HL-60/S4 treated with retinoic acid at 250 ng/mL for 4 days and 3 days (cell line): ENCODE data around the gene DYNLT4.
"Not testable (repeated sequence)": the region's sequence is repeated elsewhere in the genome, so short reads cannot be mapped to it uniquely, and the experiment has no call there.

Experiments used
- in situ Hi-C: fragments of 300-500 bp; cut with MboI; formaldehyde crosslinking; loops from 2 replicates; pipeline ENCODE4 v1.7.0; 2022; ENCODE audit warnings: low sequenced_read_pairs

Gene DYNLT4

DNA sequence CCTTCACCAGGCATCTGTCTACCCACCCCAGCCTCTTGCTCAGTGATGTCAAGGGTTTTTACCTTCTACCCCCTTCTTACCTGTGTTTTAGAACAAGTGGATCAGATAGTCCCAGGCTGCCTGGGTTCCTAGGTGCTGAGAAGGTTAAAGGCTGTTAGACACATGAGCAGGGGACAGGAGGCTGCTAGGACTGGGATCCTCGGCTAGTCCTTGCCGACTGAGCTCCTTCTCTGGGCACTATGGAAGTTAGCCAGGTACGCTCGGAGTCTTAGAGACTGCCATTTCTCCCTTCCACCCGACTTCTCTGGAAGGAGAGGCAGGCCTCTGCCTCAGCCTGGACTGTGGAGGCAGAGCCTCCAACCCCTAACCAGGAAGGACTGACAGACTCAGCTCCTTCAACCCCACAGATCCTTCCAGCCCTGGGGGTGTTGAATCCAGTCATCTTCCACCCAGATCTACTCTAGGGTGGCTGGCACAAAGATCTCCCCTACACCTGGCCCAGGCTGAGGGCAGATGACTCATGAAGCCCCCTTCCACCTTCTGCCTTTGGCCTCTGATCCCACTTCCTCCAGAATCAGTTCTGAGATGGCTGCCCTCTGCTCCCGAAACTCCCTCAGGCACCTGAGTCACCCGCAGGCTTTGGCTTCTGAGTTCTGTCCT is at the start of gene DYNLT4:
TSS of gene DYNLT4 (minus strand) at position 648 of the 660 bp plus-strand sequence. CDS start 683 bp downstream, outside the sequence.
- in situ Hi-C loops = loop anchor here (25.0 kb wide), 1 partner anchor 205 kb away; the partner anchor contains the start of genes HECTD3 and UROD

DNA sequence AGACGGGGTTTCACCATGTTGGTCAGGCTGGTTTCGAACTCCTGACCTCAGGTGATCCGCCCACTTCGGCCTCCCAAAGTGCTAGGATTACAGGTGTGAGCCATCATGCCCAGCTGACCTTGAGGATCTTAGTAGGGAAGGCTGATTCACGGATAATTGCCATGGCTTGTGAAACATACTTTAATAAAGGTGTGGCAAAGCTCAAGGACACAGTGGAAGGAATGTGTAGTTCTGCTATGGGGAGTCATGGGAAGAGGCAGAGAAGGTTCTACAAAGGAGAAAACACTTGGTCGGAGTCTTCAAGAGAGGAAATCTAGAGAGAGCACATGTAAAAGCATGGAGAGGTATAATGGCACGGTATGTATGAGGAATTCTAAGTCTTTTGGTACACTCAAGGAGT is 48.6 kb upstream of the DYNLT4 start:
- in situ Hi-C loops = no loop called here

DNA sequence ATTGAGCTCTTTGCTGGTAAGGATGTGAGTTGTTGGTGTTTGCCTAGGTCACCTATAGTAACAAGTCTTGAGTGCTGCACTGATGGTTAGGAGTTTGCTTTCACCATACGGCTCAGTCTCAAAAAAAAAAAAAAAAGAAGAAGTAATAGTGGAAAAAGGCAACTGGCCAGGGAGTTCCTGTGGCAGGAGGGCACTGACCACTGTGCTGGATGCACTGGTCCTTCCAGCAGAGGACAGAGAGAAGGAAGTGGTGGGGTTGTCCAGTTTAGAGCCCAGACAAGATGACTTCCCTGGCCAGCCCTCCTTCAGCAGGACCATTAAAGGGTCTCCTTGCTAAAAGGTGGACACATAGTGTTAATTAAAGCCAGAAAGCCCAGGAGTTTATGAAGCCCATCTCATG is 47.8 kb upstream of the DYNLT4 start:
- in situ Hi-C loops = no loop called here

- in situ Hi-C loops = no loop called here
Measured at GRCh38 chr1:44853201-44853600, 46.0 kb upstream of the DYNLT4 start.

DNA sequence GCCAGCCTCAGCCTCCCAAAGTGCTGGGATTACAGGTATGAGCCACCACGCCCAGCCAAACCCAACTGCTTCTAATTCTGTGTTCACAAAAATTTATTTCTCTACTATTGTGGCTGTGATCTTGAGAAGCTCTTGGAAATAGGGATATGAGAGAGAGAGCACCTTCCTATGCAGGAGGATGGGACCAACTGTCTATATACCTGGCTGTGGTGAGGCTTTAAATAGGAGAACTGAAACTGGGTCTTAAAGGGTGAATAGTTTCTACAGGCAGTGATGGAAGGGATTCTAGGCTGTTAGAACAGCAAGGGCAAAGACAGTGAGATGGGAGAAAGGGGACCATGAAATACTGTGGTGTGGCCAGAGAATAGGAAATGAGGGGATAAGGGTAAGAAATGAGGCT is 44.2 kb upstream of the DYNLT4 start:
- in situ Hi-C loops = no loop called here

DNA sequence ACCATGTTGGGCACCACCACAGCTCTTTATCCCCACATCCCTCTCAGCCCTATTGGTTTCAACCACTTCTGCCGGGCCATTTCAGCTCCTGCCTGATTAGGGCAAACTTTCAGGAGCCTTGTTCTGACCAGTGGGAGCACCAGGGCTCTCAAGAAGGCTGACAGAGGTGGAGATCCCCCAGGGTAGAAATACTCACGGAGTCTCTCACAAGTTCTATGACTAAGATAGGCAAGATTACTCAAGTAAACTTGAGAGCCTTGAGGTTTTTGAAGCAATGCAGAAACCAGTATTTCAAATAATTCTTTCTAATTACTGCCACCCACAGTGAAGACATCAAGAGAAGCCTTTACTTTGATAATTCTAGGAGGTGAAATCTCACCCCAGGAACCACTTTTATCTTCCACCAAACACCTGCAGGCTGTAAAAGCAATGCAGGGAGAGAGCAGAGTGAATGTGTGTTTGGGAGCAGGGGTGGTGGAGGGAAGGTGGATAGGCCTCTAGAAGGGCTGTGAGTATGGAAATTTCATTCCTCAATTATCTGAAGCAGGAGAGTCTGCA is 42.5 kb upstream of the DYNLT4 start:
- in situ Hi-C loops = no loop called here

- in situ Hi-C loops = no loop called here
Measured at GRCh38 chr1:44848456-44849181, 41.5 kb upstream of the DYNLT4 start.

DNA sequence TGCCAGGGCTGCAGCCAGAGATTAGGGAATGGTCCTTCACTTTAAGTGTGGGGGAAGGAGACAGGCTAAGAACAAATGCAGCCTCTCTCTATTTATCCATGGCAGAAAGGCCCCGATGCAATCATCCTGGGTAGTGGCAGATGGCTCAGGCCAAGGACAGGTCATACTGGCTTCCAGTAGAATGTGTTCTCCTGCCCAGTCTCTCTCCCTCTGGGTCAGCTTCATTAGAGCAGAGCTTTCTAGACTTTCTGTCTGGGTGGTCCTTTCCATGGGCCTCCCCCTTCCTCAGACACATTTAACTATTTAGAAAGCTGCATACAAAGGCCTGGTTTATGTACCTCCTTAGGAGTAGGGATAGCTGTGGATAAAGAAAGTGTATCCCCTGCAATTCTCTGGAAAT is 40.7 kb upstream of the DYNLT4 start:
- in situ Hi-C loops = no loop called here

- in situ Hi-C loops = no loop called here
Measured at GRCh38 chr1:44846985-44847384, 39.8 kb upstream of the DYNLT4 start.

DNA sequence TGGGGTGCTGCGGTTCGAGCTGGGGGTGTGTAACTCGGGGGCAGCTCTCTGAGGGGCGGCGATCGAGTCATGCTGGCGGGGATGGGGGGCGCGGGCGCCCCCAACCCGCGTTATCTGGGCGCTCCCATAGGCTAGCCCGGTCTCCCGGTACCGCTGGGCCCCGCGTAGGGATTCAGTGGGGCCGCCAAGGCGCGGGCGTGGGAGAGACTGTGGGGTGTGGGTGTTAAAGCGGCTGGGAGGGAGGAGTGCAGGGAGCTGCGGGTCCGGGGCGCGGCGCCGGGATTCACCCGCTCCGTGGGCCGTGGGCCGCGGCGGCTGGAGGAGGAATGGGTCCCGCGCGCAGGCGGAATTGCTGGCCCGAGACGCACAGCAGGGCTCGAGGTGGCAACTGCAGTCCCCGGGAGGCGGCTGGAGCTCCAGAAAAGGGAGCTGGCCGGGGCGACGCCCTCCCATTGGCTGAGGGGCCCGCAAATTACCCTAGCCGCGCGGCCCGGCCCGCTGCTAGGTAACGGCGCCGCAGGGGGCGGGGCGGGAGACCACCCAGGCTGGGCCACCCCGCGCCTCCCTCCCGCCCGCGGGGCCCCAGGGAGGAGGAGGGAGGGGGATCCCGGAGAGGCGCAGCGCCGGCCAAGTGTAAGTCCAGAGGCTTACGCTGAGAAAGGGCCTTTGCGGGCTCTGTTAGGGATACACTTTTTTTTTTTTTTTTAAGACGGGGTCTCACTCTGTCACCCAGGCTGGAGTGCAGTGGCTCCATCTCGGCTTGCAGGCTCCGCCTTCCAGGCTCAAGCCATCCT is 35.9 kb upstream of the DYNLT4 start, which contains the start of gene PTCH2:
TSS of gene PTCH2 (minus strand) at position 392 of the 794 bp plus-strand sequence. CDS start at position 71, 321 bp downstream.
- in situ Hi-C loops = no loop called here

- in situ Hi-C loops = no loop called here
Measured at GRCh38 chr1:44842486-44842861, 35.3 kb upstream of the DYNLT4 start.

- in situ Hi-C loops = no loop called here
Measured at GRCh38 chr1:44839576-44839975, 32.4 kb upstream of the DYNLT4 start.

DNA sequence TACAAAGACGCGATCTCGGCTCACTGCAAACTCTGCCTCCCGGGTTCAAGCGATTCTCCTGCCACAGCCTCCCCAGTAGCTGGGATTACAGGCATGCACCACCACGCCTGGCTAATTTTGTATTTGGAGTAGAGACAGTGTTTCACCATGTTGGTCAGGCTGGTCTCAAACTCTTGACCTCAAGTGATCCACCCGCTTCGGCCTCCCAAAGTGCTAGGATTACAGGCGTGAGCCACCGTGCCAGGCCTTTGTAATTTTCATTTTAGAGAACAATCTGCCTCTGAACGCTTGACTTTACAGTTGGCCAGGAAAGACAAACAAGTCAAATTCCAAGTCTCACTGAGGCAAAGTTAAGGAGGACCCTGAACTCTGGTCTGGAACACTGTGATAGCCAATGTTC is 31.1 kb upstream of the DYNLT4 start:
- in situ Hi-C loops = not testable (repeated sequence)

DNA sequence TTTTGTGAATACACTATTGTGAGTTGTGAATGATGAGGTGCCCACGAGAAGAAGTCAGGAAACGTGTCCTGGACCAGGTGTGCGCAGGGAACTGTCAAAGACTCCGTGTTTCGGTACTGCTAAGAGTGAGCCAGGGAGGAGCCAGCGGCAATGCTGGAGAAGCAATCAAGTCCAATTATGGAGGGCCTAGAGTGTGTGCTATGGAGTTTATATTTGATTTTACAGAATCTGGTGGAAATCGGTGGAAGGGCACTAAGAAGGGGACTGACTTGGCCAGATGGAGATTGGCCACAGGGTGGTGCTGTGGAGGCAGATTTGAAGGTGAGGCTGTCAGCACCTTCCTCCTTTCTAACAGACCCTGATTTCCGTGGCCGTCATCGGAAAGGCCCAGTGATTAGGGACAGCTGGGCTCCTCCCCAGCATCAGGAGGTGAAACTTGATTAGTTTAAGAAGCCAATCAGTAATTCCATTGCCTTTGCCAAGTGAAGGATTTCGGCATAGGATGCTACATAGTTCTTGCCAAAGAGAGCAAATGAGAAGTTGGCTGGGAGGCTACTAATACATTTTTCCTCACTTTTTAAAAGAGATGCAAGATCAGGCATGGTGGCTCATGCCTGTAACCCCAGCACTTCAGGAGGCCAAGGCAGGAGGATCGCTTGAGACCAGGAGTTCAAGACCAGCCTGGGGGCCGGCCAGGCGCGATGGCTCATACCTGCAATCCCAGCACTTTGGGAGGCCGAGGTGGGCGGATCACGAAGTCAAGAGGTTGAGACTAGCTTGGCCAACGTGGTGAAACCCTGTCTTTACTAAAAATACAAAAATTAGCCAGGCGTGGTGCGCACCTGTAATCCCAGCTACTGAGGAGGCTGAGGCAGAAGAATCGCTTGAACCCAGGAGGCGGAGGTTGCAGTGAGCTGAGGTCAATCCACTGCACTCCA is 28.9 kb upstream of the DYNLT4 start:
- in situ Hi-C loops = no loop called here

GRCh38 chr1:44834328-44834727 is 27.2 kb upstream of the DYNLT4 start:
- in situ Hi-C loops = no loop called here

DNA sequence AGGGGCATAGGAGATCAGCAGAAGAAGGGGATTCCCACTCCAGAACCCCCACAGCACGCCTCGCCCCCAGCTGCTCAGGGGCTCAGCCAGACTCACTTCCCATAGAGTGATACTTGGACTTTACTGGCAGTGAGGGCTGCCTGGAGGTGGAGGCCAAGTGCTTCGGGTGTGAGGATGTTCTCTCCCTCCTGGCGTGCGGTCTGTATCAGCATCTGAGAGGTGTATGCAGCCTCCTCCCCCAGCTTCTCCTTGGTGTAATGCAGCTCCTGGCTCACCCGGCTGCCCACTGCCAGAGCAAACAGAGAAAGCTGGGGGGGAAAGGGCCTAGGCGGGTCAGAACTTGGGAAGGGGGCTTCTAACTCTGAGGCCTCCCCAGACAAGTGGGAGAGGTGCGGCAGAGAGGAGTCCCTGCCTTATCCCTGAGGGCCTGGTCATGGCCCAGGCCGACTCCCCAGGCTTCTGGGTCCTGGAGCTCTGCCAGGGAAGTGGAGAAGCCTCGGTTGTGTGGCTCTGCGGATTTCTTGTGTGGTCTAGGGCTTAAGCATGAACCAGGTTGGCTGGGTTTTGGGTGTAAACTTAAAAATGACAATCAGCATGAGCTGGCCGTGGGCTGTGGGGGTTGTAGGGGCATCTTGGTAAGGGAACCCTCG is 25.0 kb upstream of the DYNLT4 start:
- in situ Hi-C loops = no loop called here

DNA sequence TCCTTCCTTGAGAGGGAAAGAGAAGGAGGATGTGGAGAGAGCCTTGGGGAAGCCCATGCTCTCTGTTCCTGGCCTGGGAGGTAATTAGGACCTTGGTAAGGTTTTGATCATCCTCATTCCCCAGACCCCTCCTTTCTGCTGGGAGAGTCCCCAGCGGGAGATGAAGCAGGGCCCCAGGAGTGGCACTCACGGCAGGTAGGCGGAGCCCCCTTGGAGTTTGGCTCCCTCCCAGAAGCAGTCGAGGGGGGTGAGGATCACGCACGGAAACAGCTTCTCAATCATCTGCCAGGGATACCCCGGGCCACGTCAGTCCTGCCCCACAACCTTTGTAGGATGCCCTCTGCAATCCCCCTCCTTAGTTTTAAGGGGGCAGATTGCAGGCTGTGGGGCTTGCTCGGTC is 24.4 kb upstream of the DYNLT4 start:
- in situ Hi-C loops = no loop called here

DNA sequence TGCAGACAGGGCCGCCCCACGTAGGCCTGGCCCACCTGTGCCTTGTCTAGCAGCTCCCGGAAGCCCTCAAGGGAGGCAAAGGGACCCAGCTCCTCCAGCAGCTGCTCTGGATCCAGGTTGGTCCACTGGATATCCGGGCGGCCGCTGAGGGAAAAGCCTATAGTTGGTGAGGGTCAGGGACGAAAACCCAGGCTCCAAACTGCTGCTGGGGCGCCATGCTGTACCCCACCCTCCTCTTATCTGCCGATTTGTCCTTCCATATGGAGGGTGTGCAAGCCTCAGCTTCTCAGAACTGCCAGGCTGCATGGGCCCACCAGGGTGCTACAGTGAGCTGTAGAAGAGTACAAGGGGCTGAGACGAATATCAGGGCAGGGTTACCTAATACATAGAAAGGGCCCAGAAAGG is 23.8 kb upstream of the DYNLT4 start:
- in situ Hi-C loops = no loop called here

DNA sequence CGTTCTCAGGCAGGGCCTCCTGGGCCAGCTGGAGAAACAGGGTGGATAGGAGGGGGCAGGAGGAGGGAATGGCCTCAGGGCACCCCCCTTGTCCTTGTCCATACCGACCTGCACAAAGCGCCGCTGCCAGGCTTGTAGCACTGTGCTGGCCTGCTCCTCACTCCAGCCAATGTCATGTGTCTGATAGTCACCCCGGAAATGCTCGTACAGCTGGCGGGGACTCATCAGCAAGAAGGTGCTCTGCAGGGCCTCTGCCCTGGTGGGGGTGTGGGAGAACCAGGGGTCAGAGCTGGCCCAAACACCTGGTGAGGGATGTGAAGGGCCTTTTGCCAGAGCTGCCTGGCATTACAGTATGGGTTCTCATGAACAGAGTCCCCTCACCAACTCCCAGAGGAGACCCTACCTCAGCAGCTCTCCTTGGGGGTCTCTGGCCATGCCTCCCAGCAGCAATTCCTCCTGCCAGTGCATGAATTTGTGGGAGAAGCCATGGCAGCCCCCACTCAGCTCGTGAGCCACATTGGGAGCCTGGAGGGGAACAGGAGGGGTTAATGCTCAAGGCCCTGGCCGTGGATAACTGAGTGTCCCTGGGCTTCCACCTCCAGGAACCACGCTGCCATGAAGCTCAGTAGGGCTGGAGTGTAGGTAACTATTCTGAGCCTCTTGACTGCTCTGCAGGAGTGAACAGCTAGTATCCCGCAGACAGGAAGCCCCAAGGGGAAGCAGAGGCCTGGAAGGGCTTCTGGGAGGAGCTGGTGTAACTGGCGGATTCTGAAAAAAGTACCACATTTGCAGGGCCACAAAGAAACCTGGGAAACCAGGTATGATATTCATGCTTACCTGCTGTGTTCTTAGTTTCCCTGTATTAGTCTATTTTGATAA is 22.6 kb upstream of the DYNLT4 start:
- in situ Hi-C loops = no loop called here
